ENCODE results near the gene GOLGA6L2.

DNA sequence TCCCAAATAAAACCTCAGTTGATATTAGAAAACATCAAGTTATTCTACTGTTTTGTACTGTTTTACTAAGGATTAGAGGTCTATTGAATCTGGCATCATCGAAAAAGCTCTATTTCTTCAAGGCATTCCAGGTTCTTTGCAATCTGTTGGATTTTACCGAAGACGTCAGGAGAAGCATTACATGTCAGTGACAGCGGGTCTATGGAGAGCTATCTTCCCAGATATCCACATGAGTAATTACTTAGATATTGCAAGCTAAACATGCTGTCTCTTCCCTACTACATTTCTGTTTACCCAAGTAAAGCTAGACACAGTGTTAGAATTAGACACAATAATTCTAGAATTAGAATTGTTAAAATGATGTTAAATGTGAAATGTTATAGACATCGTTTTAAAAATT is 10.8 kb upstream of the GOLGA6L2 start:
- TF ChIP-seq, protein P1, sequence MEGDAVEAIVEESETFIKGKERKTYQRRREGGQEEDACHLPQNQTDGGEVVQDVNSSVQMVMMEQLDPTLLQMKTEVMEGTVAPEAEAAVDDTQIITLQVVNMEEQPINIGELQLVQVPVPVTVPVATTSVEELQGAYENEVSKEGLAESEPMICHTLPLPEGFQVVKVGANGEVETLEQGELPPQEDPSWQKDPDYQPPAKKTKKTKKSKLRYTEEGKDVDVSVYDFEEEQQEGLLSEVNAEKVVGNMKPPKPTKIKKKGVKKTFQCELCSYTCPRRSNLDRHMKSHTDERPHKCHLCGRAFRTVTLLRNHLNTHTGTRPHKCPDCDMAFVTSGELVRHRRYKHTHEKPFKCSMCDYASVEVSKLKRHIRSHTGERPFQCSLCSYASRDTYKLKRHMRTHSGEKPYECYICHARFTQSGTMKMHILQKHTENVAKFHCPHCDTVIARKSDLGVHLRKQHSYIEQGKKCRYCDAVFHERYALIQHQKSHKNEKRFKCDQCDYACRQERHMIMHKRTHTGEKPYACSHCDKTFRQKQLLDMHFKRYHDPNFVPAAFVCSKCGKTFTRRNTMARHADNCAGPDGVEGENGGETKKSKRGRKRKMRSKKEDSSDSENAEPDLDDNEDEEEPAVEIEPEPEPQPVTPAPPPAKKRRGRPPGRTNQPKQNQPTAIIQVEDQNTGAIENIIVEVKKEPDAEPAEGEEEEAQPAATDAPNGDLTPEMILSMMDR (IDR thresholded peaks at IDR 0.05) = no peak
- TF ChIP-seq POLR2A (IDR thresholded peaks at IDR 0.05) = no peak

Data from thyroid gland (tissue), 4 donors.